ENCODE data around the gene KLK5.

- TF ChIP-seq, protein P1, sequence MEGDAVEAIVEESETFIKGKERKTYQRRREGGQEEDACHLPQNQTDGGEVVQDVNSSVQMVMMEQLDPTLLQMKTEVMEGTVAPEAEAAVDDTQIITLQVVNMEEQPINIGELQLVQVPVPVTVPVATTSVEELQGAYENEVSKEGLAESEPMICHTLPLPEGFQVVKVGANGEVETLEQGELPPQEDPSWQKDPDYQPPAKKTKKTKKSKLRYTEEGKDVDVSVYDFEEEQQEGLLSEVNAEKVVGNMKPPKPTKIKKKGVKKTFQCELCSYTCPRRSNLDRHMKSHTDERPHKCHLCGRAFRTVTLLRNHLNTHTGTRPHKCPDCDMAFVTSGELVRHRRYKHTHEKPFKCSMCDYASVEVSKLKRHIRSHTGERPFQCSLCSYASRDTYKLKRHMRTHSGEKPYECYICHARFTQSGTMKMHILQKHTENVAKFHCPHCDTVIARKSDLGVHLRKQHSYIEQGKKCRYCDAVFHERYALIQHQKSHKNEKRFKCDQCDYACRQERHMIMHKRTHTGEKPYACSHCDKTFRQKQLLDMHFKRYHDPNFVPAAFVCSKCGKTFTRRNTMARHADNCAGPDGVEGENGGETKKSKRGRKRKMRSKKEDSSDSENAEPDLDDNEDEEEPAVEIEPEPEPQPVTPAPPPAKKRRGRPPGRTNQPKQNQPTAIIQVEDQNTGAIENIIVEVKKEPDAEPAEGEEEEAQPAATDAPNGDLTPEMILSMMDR (IDR thresholded peaks at IDR 0.05), result no peak
- TF ChIP-seq POLR2A (IDR thresholded peaks at IDR 0.05), result no peak
Measured at GRCh38 chr19:50944795-50945194, 8.0 kb downstream of the KLK5 start.

Measured in Peyer's patch (tissue), 4 donors.